NCI-H82 treated with DMSO at 0.1 percent for 48 hours (cell line): ENCODE measurements around the gene POLDIP3.

ENCODE experiments used
- DNase-seq: peaks from one replicate; lab custom pipeline; 2025; ENCODE audit not compliant: unreplicated experiment; lab: John Stamatoyannopoulos, UW

Gene POLDIP3, protein sequence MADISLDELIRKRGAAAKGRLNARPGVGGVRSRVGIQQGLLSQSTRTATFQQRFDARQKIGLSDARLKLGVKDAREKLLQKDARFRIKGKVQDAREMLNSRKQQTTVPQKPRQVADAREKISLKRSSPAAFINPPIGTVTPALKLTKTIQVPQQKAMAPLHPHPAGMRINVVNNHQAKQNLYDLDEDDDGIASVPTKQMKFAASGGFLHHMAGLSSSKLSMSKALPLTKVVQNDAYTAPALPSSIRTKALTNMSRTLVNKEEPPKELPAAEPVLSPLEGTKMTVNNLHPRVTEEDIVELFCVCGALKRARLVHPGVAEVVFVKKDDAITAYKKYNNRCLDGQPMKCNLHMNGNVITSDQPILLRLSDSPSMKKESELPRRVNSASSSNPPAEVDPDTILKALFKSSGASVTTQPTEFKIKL

DNA sequence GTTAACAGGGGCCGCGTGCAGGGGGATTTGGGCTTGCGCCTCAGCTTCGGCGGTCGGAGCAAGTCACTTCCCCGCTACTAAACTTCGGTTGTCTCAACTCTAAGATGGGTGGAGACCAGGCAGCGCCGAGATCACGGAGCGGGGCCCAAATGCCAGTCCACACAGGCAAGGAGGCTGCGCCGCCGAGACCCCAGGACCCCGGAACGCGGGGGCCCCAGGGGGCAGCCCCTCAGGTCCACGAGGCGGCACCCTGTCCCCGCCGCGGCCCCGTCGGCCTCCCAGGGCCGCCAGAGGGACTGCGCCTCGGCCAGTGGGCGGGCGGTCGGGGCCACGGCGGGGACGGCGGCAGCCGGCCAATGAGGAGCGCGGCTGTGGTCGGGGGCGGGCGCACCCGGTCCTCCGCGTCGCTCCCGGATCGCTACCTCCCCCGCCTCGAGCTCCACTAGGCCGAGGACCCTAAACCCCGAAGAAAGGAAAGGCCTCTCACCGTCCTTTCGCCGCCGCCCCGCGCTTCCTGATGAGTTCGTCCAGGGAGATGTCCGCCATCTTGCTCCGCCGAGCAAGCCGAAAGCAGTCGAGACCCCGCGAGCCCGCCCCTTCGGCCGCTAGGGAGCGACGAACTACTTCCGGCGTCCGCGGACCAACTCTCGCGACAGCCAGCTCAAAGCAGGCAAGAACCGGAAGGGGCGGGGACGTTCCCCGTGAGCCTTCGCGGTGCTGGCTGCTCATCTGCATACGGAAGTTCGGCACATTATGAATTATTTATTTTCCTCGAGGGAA lies at the start of gene POLDIP3:
POLDIP3 (minus strand) TSS at position 572 of the 780 bp plus-strand sequence; CDS start at position 546, 26 bp downstream.
- peak; percentile 88 for DNase-seq

DNA sequence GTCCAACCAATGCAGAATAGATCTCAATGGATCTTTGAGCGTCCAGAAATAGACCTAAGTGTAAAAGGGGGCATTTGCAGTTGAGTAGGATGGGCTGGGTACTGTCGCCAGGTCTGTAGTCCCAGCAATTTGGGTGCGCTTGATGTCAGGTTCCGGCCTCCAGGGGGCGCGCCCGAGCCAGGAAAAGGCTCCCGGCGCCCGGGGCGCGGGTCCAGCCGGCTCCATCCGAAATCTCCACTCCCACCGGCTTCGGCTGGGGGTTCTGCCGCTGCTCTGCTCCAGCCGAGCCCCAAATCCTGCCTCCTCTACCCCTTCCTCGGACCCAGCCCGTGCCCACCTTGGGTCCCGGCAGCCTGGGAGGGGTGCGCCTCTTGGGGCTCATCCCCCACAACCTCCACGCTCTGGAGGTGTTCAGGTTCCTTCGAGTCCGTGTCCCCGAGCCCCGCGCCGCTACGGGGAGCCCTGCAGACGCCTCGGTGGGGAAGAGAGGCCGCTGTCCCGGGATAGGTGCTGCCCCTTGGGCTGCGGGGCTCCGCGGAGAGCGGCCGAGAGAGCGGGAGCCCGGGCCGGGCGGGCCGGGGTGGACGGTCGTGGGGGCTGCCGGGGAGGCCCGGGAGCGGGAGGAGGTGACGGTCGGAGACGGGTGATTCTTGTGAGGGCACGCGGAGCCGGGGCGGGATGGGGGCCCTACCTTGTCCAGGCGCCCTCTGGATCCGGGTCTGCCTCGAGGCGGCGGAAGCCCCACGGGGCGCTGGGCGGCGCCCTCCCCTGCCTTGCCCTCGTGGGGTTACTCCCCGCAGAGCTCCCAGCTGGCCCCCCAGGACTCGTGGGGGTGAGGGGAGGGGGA lies 47.5 kb upstream of the POLDIP3 start:
- DNase-seq = peak; percentile 39

DNA sequence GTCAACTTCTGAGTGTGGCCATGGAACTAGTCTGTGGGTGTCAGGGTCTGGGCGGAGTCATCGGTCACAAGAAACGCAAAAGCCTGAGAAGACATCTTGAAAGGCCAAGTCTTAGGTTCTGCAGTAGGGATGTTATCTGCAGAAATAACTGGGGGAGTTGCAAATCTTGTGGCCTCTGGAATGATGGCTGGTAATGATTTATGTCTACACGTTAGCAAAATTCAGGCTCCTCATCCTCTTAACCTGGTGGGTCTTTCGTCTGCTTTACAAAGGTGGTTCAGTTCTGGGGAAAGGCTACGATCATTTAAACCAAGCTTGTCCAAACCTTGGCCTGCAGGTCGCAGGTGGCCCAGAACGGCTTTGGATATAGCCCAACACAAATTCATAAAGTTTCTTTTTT lies 41.9 kb upstream of the POLDIP3 start:
- DNase-seq = no peak

DNA sequence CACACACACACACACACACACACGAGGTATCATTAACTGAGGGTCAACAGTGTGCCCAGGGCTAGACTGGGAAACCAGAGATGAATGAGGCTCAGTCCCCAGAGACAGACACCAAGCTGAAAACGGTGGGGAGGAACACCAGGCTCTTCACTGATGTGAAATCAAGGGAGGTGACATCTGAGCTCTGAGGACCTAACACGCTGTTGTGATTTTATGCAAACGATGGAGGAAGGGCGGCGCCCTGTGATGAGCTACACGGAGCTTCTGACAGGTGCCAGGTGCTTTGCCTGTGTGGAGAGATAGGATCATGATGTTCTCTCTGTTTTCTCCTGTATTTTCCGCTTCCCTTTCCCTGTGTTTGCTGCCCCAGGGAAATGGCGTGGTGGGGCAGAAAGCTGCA lies 41.0 kb upstream of the POLDIP3 start:
- DNase-seq = no peak

DNA sequence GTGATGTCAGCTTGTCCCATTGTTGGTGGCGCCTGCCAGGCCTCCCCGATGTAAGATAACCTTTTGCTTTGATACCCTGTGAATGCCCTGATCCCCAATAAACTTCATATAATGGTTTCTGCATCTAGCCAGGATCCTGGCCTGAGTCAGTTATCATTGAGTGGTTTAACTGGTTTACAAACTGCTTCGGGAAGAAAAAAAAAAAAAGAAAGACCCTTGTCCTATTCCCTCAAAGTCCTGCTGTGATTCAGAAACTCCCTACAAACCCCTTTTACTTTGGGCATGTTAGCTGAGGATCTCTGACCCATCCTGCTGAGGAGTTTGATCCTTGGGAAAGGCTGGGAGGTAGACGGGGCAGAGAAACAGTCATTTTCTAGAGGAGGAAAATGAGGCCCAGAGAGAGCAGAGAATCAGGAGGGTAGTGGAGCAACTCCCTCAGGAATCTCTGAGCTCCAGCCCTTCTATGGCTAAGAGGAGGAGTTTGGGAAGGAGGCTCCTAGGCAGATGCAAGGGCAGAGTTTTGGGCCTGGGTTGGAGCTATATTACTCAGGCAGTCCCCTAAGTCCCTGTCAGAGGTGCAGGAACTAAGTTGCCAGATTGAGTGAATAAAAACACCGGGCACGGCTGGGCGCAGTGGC lies 39.9 kb upstream of the POLDIP3 start:
- no peak for DNase-seq

DNA sequence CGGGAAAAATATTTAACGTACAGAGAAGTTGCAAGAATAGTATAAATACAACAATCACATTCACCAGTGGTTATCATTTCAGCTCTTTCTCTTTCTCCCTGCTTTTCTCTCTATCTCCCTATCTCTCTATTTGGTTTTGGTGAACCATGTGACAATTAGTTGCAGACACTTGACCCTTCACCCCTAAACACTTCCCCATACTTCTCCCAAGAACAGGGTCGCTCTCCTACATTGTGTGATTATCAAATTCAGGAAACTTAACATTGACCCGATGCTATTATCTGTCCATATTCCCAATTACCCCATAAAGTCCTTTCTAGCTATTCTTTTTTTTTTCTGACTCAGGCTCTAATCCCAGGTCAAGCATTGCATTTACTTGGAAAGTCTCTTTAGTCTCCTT lies 39.3 kb upstream of the POLDIP3 start:
- no peak for DNase-seq

DNA sequence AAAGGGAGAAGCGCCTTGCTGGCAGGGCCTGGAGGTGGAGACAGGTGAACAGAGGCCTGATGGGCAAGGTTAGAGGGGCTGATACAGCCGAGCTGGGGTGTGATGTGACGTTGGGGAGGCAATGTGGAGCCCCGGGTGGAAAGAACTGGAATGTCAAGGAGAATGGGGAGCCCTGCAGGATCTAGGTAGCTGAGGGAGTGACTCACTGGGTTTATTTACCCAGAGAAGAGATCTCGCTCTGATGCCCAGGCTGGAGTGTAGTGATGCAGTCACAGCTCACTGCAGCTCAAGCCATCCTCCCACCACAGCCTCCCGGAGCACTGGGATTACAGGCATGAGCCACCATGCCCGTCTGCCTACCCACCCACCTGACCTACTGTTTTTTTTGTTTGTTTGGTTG lies 36.5 kb upstream of the POLDIP3 start:
- no peak for DNase-seq

DNA sequence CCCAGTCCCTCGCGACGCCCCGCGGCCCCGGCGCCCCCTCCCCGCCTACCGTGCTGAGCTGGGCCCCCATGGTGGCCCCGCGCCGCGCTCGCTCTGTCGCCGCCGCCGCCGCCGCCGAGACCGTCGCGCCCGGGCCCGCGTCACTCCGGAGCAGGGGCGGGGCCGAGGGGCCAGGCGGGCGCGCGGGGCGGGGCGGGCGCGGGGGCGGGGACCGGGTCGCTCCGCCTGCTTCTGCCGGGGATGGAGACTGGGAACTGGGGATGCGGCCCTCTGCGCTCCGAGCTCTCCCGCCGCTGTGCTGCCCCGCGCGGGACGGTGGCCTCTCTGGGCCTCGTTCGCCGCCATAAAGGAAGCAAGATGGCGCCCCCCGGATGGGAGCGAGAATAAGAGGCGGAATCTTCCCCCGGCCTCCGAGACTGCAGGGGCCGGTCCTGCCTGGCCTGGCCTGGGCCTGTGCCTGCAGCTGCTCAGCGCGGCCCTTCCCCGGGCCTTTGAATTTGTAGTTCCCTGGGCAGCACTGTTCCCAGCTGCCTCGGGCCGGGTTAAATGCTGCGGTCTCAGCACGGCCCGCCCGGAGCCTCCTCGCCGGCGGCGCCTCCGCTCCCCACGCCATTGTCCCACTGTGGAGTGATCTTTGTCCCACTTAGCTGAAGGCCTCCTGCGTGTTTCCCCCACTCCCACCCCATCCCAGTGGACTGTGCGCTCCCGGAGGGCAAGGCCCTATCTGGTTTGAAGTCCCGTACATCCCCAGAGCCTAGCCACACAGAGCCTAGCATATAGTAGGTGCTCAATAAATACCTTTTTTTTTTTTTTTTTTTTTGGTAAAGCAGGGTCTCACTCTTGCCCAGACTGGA lies 34.8 kb upstream of the POLDIP3 start, which contains the start of gene CYB5R3:
CYB5R3 (minus strand) TSS at position 147 of the 854 bp plus-strand sequence; CDS start at position 70, 77 bp downstream.
- peak; percentile 8 for DNase-seq

DNA sequence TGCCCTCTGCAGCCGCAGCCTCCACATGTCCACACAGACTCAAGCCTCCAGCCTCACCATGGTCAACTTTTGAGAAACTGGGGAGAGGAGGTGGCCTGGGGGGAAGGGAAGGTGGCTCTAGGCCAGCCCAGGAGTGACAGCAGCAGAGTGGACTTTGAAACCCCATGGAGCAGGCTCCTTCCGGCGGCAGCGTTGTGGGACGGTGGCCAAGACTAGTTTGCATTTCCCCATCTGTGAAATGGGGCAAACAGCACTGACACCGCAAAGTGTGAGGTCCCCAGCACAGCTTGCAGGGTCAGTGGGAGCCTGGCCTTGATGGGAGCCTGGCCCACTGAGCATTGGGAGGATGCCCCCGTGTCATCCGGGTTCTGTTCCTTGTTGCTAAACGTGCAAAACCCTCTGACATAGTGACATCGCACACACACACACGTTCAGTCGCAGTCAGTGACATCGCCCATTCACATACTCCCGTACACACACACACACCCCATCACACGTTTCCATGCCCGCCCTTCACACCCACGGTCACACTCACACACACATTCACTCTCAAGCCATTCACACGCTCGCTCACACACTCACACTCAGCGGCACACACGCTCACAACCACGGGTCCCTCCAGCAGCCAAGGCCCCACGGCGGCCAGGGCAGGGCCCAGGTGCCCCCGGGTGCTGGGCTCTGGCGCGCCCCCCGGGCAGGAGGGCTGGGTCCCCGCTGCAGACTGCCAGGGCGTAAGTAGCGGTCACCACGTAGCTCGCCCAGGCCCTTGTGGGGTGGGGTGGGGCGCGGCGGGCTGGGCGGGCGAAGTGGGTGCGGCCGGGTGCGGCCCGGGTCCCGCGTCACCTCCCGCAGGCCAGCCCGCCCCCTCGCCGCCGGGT lies 33.9 kb upstream of the POLDIP3 start:
- DNase-seq = no peak

DNA sequence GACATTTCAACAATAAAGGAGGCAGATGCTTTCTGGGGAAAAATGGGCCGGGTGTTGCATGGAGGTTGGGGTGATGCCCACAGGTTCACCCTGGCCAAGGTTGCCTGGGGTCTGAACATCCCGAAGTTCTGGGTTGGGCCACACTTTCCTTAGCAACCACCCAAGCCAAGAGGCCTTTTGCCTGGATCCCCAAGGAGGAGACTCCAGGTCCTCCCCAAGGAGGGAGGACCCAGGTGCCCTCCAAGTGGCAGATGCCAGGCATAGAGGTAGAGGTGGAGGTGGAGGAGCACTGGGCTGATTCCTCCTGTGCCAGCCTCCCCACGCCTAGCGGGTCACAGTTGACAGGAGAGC lies 33.3 kb upstream of the POLDIP3 start:
- DNase-seq = no peak

DNA sequence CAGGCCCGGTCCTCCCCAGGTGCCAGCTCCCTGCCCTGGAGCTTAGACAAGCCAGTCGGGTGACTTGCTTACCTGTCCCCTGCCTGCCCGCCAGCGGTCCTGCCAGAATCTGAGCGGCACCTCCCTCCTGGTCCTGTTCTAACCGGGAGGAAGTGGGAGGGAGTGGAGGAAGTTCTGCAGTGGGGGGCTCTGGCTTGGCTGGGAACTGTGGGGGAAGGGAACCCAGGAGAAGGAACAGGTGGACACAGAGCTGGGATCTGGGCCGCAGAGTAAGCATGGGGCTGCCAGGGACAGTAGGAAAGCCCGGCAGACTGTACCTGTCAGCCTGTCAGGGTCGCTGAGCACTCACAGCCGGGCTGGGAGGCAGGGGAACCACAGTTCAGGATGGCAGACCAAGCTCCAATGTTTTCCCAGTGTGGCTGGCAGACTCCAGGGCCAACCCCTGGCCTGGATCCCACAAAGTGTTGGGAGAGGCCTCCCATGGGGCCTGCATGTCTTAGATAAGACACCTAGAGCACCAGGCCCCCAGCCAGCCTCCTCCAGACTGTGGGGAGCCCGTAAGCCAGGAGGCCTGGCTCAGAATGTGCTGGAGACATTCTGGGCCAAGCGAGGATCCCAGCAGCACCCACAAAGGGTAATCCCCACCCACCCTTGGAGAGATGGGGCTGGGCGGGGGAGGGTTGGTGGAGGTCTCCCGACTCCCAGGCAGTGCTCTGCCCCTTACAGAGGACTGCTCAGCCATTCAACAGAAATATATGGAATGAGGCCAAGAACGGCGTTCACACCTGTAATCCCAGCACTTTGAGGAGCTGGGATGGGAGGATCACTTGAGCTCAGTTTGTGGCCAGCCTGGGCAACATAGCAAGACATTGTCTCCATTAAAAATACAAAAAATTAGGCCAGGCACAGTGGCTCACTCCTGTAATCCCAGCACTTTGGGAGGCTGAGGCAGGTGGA lies 32.2 kb upstream of the POLDIP3 start:
- no peak for DNase-seq

DNA sequence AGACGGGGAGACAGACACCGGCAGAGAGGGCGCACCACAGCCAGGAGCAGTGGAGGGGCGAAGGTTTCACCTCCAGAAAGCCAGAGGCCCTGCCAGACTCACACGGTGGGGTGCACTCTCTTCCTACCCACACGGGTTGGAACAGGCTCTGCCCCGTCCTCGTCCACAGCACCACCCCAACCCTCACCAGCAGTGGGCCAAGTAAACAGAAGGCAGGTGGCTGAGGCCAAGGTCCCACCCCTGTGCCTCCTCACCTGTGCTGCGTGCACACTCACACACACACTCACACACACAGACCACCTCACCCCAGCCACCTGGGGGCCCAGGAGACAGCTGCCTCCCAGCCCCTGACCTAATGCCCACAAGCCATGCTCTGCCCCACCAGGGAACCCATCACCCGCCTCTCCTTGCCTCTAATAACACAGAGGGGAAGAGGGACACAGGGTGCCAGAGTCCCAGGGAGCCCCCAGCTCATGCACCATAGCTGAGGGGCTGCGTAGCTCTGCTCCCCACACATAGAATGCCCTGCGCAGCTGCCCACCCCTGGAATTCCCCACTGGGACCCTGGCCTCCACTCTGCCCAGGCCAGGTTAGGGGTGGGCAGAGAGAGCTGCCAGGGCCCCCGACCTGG lies 31.4 kb upstream of the POLDIP3 start:
- no peak for DNase-seq

DNA sequence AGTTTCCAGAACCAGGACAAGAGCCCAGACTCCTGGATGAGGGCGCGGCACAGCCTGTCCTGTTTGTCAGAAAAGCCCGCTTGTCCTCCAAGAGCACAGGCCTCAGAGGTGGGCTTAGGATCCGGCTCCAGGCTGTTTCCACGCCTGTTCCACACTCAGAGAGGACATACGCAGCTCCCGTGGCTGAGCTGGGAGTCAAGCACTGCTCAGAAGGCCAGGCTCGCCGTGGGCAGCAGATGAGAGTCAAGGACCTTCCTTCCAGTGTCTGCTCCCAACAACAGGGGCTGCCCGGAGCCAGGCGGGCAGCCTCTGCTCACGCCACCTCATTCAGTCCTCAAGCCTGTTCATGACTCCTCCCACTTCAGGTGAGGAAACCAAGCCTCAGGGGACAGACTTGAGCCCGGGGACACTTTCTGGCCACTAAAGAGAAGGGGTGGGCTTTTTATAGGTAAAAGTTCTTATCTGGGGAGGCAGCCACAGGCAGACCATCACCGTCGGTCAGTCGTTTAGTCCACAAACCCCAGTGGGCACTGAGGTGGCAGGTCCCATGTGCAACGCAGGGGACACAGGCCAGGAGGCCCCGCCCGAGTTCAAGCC lies 30.8 kb upstream of the POLDIP3 start:
- no peak for DNase-seq

DNA sequence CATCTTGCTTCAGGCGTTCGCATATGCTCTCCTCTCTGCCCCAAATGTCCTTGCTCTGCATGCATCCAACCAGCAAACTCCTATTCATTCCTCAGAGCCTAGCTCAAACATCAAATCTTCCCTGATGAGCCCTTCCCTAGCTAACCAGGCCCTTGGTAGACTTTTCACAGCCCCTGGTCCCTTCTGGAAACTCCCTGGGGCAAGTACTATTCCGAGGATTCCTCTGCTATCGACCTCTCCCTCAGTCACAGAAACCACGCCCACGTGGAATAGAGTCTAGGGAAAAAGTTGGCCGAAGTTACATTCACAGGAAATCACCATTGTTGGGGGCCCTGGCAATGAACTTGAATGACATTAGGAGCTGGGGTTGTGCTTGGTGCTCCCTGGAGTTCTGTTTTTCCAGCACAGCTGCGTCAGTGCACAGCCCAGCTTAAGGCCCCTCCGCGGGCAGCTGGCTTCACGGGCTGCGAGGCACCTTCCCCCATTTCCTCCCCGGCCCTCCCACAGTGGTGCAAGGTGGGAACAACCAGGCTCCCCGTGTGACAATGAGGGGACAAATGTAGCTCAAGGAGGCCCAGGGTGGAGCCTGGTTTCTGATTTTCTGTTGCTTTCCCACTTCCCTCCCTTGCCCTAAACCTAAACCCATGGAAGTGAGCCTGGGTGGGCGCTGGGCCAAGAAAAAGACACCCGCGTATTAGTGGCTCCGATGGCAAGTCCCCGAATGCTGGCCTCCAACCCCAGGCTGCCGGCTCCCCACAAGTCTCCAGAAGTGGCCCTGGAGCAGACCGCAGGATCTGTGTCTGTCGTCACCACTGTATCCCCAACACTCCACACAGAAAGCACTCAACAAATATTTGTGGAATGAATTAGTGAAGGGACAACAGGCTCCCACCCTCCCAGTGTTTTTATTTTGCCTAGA lies 30.0 kb upstream of the POLDIP3 start:
- DNase-seq = no peak

DNA sequence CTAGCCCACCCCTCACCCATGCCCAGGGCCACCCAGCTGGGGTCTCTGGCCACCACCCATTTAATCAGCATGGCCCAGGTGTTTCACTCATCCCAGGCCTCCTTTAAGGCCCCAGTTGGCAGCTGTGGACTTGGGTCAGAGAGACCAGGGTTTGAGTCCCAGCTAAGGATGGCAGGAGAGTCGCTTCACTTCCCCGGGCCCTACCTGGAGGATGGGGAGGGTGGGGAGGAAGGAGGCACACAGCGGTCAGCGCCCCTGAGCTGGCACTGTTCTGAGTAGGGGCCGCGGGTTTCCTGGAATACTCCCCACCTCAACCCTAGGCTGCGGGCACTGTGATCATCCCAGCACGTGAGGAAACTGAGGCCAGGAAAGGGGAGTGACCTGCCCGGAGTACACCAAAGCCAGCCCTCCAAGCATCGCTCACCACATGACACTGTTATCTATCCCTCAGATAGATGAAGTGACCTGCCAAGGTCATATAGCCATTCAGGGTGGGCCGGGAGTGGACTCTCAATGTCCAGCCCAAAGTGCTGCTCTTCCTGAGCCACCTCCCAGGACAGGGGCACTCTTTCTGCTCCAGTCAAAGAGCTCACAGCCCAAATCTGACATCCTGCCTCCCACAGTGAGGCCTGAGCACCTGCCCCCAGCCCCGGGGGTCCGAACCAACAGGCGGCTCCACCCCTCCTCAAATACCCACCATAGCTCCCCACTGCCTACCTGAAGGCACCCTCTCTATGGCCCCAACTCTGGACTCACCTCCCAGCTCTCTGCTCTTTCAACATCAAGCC lies 29.1 kb upstream of the POLDIP3 start:
- no peak for DNase-seq
